GM19463 (cell line): ENCODE measurements around the gene DISC1.

Source experiments
- ATAC-seq: cut with Tn5 transposase; IDR thresholded peaks from one replicate; pipeline ENCODE4 v1.9.1; 2021; ENCODE audit warnings: mild to moderate bottlenecking, moderate library complexity; ENCODE audit not compliant: unreplicated experiment

The DISC1 gene

DNA sequence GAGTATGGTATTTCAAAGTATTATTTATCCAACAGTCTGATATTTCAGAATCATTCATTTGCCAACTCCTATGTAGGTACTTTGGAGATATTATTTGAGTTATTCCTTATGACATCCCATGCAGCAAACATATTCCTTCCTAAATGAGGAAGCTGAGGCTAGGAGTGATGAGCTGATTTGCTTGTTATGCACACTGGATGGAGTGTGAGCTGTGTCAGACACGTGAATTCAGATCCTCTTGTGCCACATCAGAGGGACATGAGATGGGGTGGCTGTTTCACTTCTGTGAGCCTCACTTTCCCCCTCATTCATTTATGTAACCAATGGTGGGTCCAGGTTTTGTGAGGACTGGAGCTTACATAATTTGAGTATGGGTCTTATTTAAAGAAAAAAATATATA, 215.9 kb downstream of the DISC1 start:
- no peak for ATAC-seq

DNA sequence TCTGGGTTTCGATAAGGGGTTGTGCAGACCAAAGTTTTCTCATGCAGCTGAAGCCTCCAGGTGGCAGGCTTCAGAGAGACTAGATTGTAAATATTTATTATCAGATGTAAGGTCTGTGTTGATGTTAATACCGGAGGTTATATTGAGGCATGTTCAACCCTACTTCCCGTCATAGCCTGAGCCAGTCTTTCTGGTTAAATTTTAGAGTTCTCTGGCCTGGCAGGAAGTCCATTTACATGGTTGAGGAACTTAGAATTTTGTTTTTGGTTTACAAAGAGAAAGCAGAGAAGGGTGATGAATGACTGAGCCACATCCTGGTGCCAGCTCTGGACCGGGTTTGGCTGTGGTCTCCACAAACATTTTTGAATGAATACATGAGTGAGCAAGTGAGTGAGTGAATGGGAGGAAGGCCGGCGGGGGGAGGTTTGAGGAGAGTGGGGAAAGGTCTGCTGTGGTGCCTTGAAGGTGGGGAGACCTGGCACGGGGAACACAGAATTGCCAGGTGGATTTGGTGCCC, 218.5 kb downstream of the DISC1 start:
- ATAC-seq = no peak

DNA sequence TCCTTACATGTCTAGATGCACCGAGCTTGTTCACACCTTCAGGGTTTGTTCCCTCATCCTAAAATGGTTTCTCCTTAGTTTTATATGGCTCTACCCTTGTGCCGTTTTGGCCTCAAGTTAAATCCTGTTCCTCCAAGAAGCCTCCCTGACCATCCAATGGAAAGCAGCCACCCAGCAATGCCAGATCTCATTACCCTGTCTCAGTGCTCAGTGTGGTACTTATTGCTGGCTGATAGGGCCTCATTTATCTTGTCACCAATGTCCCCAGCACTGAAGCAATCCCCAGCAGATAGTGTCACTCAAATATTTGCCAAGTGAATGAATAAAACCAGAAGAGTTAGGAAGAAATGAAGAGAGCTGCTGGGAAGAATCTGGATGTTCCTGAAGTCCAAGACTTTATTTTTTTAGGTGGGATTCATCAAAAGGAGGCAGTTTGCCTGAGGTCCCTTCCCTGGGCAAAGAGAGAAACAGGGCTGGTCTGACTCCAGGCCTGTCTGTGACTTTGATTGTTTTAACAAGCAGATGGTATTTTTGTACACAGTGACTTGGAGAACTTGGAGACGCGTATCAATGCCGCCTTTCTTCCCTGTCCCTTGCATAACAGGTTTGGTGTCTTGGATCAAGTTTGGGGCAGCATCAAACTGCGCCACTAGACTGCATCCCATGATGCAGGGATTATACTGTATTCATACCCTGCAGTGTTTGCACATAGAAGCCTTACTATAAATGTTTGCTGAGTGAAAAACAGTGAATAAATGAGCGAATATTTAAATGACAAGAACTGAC, 221.2 kb downstream of the DISC1 start:
- no peak for ATAC-seq

DNA sequence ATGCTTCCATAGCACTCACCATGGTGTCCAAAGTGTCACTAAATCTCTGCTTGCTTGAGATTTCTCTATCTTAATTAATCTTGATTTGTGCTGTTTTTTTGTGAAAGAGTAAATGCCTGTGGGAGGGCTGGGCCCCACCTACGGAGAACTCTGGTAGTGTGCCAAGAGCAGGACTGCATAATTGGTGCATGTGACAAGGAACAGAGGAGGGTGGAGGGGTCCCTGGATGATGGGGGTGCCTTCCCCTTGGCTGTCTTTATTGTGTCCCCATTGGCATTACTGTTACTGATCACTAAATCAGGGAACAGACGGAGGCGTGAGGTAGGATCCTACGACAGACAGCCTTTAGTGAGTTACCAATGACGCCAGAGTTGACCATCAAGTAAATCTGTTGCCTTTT, 223.4 kb downstream of the DISC1 start:
- ATAC-seq = no peak

DNA sequence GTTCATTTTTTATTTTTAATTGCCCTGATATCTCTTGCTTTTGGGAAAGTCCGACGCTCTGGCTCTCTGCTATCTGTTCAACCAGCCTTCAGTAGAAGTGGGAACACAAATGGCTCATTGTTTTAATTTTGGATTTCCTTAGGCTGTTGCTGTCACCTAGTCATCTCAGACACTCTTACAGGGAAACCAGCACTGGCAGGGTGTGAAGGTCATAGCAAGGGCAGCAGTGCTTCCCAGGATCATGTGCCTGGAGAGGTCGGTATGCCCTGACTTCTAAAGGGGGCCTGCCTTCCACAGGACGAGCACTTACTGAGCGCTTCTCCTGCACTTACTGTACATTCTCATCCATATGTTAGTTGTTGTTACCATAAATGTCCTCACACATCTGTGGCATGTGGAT, 224.2 kb downstream of the DISC1 start:
- ATAC-seq = no peak

DNA sequence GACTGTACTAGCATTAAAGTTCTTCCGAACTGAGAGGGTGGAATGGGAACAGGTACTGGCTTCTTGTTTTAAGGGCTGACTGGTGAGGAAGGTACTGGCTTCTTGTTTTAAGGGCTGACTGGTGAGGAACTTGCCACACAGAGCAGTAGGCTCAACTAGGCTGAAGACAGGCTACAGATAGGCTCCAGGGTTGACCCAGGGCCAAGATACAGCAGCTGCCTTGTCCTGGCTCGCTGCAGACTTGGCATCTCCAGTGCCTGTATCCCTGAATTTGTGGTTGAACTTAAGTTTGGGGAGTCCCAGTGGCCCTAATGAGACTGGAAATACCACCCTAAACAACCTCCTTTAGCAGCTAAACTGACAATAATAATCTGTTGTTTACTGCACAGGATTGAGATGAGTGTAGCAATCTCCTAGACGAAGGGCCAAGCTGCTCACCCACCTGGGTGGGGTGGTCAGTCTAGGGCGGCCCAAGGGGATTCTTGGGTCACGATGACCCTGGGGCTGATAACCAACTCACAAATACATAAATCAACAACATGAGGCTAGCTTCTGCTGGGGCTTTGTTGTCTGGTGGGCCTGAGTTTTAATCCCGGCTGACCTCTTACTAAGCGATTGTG, 227.1 kb downstream of the DISC1 start:
- no peak for ATAC-seq

DNA sequence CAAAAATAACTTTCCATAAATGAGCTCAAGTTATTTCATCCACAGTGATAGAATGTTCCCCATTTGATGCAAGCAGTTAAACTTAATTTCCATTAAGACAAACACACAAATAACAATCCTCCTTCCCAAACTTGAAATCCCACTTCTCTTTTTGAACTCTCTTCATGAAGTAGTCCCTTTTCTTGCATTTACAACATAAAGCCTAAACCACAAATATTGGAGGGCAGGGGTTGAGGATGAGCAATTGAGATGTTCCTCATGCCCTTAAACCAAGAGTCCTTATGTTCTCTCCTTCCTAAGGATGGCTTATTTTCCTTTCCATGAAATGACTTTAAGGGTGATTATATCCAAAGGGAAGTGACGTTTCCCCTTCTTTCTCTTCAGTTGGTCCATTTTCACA, 228.8 kb downstream of the DISC1 start:
- ATAC-seq = no peak

DNA sequence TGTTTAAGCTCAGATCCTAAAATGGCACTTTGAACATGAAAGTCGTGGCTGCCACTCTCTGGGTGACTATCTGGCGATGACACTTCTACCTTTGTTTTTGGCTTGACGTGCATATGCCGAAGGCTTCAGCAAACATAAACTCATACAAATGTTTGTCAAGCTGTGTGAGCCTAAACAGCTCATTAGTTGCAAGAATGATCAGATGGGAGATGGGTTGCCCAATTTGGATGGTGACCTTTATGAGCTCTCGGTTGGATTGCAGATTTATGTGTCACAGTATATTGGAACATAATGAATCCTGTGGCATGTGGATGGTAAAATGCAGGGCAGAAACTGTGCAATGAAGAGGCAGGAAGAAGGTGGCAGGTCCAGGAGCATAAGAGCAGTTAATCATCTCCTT, 229.3 kb downstream of the DISC1 start:
- ATAC-seq = no peak

DNA sequence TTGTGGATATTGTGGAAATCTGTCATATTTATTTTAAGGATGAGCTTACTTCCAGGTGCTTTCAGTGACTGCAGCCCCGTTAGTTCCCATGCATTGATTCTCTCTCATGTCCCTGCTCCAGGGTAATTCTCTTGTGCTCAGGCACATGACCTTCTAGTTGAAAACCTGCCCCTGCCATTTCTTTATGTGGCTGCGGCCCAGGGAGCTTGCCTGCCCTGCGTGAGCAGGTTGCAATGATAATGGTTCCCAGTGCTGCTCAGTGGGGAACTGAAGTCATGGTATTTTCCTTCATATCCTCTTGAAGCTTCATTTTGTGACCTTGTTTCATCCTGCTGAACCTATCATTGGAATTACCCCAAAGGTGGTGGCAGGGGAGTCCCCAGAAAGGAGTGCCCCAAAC, 229.8 kb downstream of the DISC1 start:
- ATAC-seq = no peak

DNA sequence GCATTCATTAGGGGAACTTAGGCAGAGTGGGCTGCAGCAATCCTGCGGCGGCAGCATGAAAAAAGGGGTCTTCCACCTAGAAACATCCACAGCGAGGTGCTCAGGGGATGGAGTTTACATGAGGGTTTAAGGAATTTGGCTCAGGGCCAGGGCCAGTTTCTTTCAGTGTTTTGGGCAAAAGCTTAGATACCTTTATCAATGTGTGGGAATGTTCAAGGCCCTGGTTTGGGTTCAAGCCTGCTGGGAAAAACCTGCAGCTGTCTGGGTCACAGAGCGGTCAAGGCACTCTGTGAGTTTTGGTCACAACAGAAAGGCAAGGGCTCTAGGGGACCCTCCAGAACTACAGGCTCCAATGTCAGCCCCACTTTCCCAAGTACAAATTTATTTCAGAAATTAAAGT, 230.3 kb downstream of the DISC1 start:
- ATAC-seq = no peak

DNA sequence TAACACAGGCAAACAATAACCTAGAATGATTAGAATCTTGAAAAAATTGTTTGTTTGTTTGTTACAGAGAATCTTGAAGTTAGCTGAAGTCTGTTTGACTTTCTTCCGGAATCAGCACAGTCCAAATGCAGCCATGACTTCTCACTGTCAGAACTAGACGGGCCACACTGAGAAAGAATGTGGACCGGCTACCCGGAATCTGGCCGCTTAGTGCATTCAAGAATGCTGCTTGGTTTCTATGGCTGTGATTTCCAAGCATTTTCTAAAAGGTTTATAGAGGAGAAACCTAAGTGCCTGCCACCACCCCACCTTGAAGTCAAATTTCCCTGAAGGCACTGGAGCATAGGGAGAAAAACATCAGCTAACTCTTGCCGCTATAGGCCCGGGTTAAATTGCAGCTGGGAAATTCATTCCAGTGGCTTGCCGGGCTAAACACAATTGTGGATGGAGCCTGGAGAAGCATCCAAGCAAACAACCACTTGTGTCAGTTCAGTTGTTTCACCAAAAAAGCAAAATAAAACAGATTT, 231.1 kb downstream of the DISC1 start:
- ATAC-seq = no peak

DNA sequence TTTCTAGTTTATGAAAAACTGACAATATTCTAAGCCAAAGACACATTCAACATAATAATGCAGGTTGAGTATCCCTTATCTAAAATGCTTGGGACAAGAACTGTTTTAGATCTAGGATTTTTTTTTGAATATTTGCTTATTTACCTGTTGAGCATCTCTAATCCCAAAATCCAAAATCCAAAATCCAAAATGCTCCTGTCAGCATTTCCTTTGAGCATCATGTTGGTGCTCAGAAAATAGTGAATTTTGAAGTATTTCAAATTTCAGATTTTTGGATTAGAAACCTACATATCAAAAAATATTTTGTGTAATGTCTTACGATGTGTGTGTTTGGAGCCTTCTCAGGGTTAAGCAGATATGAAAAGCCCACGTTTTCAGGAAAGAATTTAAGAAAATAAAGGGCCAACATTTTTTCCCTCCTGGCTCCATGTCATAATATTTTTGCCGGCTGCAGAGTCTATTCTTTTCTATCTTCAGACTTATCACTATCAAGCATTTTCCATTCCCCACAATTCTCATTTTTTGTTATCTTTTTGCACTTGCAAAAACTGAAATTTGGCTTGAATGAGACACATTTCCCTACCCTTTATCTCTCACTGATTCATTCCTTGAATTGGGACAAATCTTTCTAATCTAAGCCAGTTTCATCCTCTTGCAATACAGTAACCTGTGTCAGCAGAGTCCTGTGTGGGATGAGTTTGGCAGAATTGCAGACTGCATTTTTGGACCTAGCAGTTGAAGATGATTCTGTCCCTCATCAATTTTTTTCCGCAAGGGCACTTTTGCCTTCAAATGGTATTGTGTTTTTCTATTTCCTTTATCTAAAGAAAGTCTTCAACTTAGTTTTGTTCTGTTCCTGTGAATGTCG, 233.9 kb downstream of the DISC1 start:
- no peak for ATAC-seq

DNA sequence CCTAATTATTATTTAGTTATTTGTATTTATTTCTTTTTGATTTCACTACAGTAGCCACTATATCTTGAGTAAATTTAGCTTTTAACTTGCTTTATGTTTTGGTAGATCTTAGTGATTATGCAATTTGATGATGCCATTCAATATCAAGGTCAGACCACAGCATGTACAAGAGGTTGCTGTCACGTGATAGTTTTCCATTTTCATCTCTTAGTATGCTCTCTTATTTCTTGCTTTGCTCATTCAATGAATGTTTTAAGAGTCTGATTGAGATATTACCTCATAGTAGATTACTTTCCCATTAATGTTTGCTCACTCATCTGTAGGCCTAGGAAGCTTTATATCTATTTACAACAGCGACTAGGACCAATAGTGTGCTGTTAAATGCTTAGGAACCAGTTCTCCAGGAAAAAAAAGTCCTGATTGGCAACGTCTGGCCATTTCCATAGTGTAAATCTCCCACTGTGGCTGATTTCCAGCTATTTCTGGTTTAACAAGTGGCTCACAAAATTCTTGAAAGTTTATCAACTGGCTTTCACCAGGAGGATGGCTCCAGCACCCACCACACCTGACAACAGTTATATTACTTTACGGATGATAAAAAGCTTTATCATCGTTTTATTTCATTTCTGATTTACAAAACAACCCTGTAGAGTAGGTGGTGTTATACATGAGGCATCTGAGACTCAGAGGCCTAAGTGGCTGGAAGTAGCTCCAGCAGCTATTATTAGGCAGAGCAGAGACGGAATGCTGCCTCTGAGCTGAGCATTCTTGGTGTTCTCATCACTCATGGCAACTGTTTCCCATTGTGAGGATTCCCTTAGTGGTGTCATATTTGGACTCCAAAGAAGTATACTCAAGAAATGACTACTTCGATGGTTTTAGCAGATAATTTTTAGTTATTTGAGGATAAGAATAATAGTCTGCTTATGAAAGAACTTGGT, 235.2 kb downstream of the DISC1 start:
- no peak for ATAC-seq

DNA sequence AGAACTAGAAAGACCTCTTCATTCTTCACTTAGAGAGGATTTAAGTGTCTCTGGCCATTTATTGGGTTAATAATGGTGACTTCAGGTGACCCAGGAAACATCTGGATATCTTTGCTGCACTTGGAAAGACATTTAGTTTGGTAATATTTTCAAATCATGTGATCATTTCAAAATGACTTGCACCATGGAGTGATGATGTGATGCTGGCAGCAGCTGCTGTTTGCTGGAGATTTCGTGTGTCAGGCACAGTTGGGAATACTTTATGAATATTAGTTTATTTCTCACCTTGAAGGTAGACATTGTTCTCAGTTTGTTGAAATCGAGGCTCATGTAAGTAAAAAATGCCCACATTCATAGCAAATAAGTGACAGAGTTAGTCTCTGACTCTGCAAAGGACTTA, 236.0 kb downstream of the DISC1 start:
- no peak for ATAC-seq

DNA sequence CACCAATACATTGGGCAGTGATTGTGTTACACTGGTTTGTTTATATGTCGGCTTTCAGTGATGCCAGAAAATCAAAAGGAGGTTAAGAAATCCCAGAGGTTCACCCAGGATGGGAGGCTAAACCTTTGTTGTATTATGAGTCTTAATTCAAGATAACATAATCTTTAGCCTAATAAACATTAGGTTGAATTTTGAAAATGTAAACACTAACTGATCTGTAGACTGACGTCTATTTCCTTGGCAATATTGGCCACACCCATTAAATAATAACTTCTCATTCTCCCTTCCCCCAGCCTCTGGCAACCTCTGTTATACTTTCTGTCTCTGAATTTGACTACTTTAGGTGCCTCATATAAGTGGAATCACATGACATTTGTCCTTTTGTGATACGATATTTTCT, 238.7 kb downstream of the DISC1 start:
- no peak for ATAC-seq

DNA sequence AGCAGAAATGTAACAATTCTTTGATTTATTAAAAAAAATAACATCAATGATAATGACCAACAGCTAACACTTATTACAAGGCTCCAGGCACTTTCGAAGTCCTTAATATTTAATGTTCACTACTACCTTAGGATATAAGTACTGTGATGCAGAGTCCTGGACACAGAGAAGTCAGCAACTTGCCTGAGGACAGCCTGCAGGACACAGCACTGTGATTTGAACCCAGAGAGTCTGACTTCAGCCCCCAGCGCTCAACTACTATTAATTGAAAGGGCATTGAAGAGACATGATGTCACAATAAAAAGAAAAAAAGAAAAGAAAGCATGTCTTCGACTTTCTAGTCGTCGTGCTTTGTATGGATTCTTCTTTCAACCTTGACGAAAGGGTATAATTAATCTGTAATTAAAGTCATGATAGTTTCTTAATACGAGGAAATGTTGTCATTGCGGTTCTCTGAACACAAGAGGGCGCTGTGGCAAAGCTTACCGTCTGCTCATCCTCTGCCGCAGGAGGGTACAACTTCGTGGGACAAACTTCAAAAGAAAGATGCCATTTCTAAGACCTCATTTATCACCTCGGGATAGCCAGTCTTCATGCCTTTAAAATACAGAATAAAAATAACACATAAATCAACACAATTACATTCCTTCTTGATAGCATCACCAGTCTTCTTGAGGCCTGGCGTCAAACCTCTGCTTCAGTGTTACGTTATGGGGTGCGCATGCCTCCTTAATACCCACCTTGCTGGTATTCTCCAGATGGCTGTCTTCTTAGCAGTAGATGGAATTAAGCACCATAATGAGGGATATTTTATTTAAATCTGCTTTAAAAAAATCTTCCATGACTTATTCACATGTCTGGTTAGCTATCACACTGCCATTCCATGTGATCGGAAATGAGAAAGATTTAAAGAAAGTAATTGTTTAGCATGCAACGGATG, 240.1 kb downstream of the DISC1 start:
- no peak for ATAC-seq

DNA sequence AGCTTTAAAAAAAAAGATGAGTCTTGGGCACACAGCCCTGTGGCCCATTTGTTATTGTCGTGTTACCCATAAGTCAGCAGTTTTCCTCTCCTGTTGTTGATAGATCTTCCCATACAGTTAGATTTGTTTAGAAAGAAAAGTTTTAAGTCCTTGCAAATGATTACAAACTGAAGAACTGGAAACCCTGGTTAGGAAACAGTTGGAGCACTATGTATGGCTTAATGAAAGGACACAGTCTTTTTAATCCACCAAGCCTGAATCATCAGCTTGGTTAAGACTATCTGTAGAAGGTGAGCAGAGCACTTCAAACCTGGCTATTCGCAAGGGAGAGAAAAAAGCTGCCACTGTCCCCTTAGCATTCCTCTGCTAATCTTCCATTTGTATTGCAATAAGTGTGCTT, 241.0 kb downstream of the DISC1 start:
- no peak for ATAC-seq

DNA sequence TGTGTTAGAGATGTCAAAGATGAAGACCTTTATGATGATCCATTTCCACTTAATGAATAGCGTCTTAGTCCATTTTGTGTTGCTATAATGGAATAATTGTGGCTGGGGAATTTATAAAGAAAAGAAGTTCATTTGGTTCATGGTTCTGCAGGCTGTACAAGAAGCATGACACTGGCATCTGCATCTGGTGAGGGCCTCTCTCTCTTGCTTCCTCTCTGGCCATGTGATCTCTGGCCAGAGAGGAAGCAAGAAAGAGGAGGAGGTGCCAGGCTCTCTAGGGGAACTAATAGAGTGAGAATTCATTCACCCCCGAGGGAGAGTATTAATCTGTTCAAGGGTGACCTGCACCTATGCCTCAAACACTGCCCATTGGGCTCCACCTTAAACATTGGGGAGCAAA, 242.8 kb downstream of the DISC1 start:
- no peak for ATAC-seq

DNA sequence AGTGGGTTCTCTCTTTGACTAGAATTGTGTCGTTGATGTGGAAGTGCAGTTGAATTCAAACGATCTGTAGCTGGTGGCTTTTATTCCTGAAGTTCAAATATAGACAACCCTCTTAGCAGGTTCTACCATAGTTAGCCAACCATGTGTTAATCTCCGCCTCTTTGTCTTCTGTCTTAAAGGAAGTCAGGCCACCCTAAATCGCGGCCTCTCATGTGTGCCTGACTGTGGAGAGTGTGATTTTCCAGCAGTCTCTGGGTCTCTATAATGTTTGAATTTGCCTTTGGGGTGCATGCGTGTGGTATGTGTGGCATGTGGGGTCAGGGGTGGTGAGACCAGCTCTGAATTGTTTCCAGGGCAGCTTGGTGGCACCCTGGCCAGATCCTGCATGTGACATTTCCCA, 244.9 kb downstream of the DISC1 start:
- ATAC-seq = no peak
